Liver (tissue), 3 donors: Measurements from ENCODE around the gene SSNA1.

Source experiments
- CTCF ChIP-seq: fragments of 150-350 bp; IDR thresholded peaks from 2 replicates; pipeline ENCODE4 v1.5.1; 2017; ENCODE audit warnings: improper control_type of control experiment, low read depth, low read length; ENCODE audit not compliant: missing input control
- EGR1 ChIP-seq, 2 donors: IDR thresholded peaks; 2 replicates each; pipeline ENCODE4 v1.6.1; 2016 to 2018; ENCODE audit warnings: antibody characterized with exemption in 2 of 2, low read depth in 2 of 2
- GABPA ChIP-seq, 2 donors: IDR thresholded peaks in 1 of 2; conservative IDR thresholded peaks in 1 of 2; 2 replicates each; pipeline ENCODE4 v1.6.1; 2016; ENCODE audit warnings: antibody characterized with exemption in 2 of 2, mild to moderate bottlenecking in 1 of 2, moderate library complexity in 1 of 2
- JUND ChIP-seq, 2 donors: IDR thresholded peaks; 2 replicates each; pipeline ENCODE4 v1.6.1; 2016; ENCODE audit warnings: antibody characterized with exemption in 2 of 2
- MAX ChIP-seq: IDR thresholded peaks from 2 replicates; pipeline ENCODE4 v1.6.1; 2016; ENCODE audit warnings: antibody characterized with exemption
- RAD21 ChIP-seq, 2 donors: IDR thresholded peaks; 2 replicates each; pipeline ENCODE4 v1.6.1; 2016; ENCODE audit warnings: antibody characterized with exemption in 2 of 2, mild to moderate bottlenecking in 2 of 2
- REST ChIP-seq: IDR thresholded peaks from 2 replicates; pipeline ENCODE4 v1.6.1; 2016; ENCODE audit warnings: antibody characterized with exemption, mild to moderate bottlenecking
- SP1 ChIP-seq: IDR thresholded peaks from 2 replicates; pipeline ENCODE4 v1.6.1; 2018; ENCODE audit warnings: antibody characterized with exemption, mild to moderate bottlenecking
- TAF1 ChIP-seq: conservative IDR thresholded peaks from 2 replicates; pipeline ENCODE4 v1.6.1; 2016; ENCODE audit warnings: antibody characterized with exemption, mild to moderate bottlenecking
- YY1 ChIP-seq: IDR thresholded peaks from 2 replicates; pipeline ENCODE4 v1.6.1; 2016; ENCODE audit warnings: antibody characterized with exemption, mild to moderate bottlenecking
- ZBTB33 ChIP-seq: IDR thresholded peaks from 2 replicates; pipeline ENCODE4 v1.6.1; 2016; ENCODE audit warnings: antibody characterized with exemption
- donor health status: healthy.
- donor health status: healthy.

GRCh38 chr9:137236238-137236935, 47.9 kb downstream of the SSNA1 start:
- TF ChIP-seq EGR1 (IDR thresholded peaks at IDR 0.05; ENCODE audit: low read depth in 2 of 2): no peak
- no peak for TF ChIP-seq YY1
- TF ChIP-seq CTCF: peak; percentile 100
- TF ChIP-seq SP1: no peak
- TF ChIP-seq TAF1: no peak
- peak; percentile 89 to 93 for TF ChIP-seq RAD21 (IDR thresholded peaks at IDR 0.05)
- TF ChIP-seq REST: no peak
- no peak for TF ChIP-seq JUND (IDR thresholded peaks at IDR 0.05)
- no peak for TF ChIP-seq MAX
- no peak for TF ChIP-seq GABPA (IDR thresholded peaks at IDR 0.05 in 1 of 2, conservative IDR thresholded peaks at IDR 0.05 in 1 of 2)
- no peak for TF ChIP-seq ZBTB33
